IMR-90 (cell line): Measurements from ENCODE around the gene TSR3. TPM values are rescaled to one million over a fixed set of nuclear protein-coding genes. Genes with fewer than 3 reads are reported as not detected.

Experiments
- ATAC-seq: fragments of 200-7000 bp; cut with Tn5 transposase; 2 replicates; pipeline ENCODE4 v1.9.1; 2020; ENCODE audit warnings: low read depth, mild to moderate bottlenecking, moderate library complexity
- BruUV-seq: library from RNA; stranded (reverse); fragments of 400-500 nt; replicated peaks from 2 replicates; lab custom pipeline; 2021; lab: Mats Ljungman, UMichigan
- CTCF ChIA-PET: fragments of 300-600 bp; formaldehyde crosslinking; extraction: SDS; loops from one replicate; lab custom pipeline; 2021; ENCODE audit warnings: antibody characterized with exemption; lab: Yijun Ruan, JAX
- POLR2A ChIA-PET: fragments of 300-600 bp; sonication (Branson Sonifier 250); formaldehyde crosslinking; loops from one replicate; lab custom pipeline; 2022; ENCODE audit warnings: antibody characterized with exemption; ENCODE audit not compliant: unreplicated experiment; lab: Charles Lee
- DNase-seq: peaks from one replicate; pipeline ENCODE4 v3.0.0; 2013
- H2AFZ ChIP-seq: replicated peaks from 2 replicates; pipeline ENCODE3; 2013; ENCODE audit warnings: low read length, mild to moderate bottlenecking; ENCODE audit not compliant: poor library complexity
- H2AK5ac ChIP-seq: 2 replicates; pipeline ENCODE4 v1.6.1; 2013; ENCODE audit warnings: low read depth, low read length, inconsistent platforms
- H2AK9ac ChIP-seq: replicated peaks from 2 replicates; pipeline ENCODE3; 2013; ENCODE audit warnings: mild to moderate bottlenecking, low read depth, low read length, moderate library complexity; ENCODE audit not compliant: poor library complexity
- H2BK120ac ChIP-seq: 2 replicates; pipeline ENCODE4 v1.6.1; 2013; ENCODE audit warnings: low read depth, low read length, inconsistent platforms
- H2BK15ac ChIP-seq: 3 replicates; pipeline ENCODE4 v1.6.1; 2013; ENCODE audit warnings: low read depth, low read length, inconsistent platforms
- H2BK20ac ChIP-seq: 2 replicates; pipeline ENCODE4 v1.6.1; 2013; ENCODE audit warnings: low read depth, mild to moderate bottlenecking, inconsistent platforms, low read length, moderate library complexity
- H2BK5ac ChIP-seq: 2 replicates; pipeline ENCODE4 v1.6.1; 2013; ENCODE audit warnings: mild to moderate bottlenecking, low read depth, low read length, inconsistent platforms; ENCODE audit not compliant: poor library complexity, severe bottlenecking
- H3K14ac ChIP-seq: replicated peaks from 2 replicates; pipeline ENCODE4 v1.6.1; 2013; ENCODE audit warnings: low read depth, low read length, inconsistent platforms
- H3K18ac ChIP-seq: 2 replicates; pipeline ENCODE4 v1.6.1; 2013; ENCODE audit warnings: low read depth, low read length, control low read depth
- H3K23ac ChIP-seq: 2 replicates; pipeline ENCODE4 v1.6.1; 2013; ENCODE audit warnings: low read depth, low read length, inconsistent platforms
- H3K27ac ChIP-seq: 2 replicates; pipeline ENCODE4 v1.5.1; 2013; ENCODE audit warnings: mild to moderate bottlenecking, control low read depth, low read length; ENCODE audit not compliant: insufficient read depth
- H3K27me3 ChIP-seq: 2 replicates; pipeline ENCODE4 v1.6.1; 2013; ENCODE audit warnings: low read length; ENCODE audit not compliant: control insufficient read depth, insufficient read depth
- H3K36me3 ChIP-seq: 2 replicates; pipeline ENCODE4 v1.6.1; 2013; ENCODE audit warnings: low read length, mixed read lengths; ENCODE audit not compliant: control insufficient read depth, insufficient read depth
- H3K4ac ChIP-seq: 2 replicates; pipeline ENCODE4 v1.6.1; 2013; ENCODE audit warnings: low read depth, low read length, inconsistent platforms
- H3K4me1 ChIP-seq: 2 replicates; pipeline ENCODE4 v1.6.1; 2013; ENCODE audit warnings: low read length, mixed read lengths; ENCODE audit not compliant: control insufficient read depth, insufficient read depth
- H3K4me2 ChIP-seq: 2 replicates; pipeline ENCODE4 v1.6.1; 2013; ENCODE audit warnings: low read depth, mild to moderate bottlenecking, control low read depth, low read length, moderate library complexity
- H3K4me3 ChIP-seq: 2 replicates; pipeline ENCODE4 v1.5.1; 2013; ENCODE audit warnings: low read depth, mild to moderate bottlenecking, control low read depth, low read length, moderate library complexity; ENCODE audit not compliant: insufficient read depth
- H3K56ac ChIP-seq: 2 replicates; pipeline ENCODE4 v1.6.1; 2013; ENCODE audit warnings: low read length, inconsistent platforms; ENCODE audit not compliant: insufficient read depth; ENCODE audit errors: extremely low read depth
- H3K79me1 ChIP-seq, 2 experiments: 2 replicates each; pipeline ENCODE4 v1.6.1; 2013; ENCODE audit warnings: low read length in 2 of 2, inconsistent platforms in 1 of 2, low read depth in 1 of 2
- H3K9ac ChIP-seq: 2 replicates; pipeline ENCODE4 v1.6.1; 2013; ENCODE audit warnings: low read depth, low read length, control low read depth
- H3K9me1 ChIP-seq: 2 replicates; pipeline ENCODE4 v1.6.1; 2013; ENCODE audit warnings: low read length, inconsistent platforms; ENCODE audit not compliant: insufficient read depth
- H3K9me3 ChIP-seq: 2 replicates; pipeline ENCODE4 v1.6.1; 2013; ENCODE audit warnings: low read length; ENCODE audit not compliant: control insufficient read depth, insufficient read depth
- H4K20me1 ChIP-seq: 2 replicates; pipeline ENCODE4 v1.6.1; 2013; ENCODE audit warnings: low read length, inconsistent platforms; ENCODE audit not compliant: insufficient read depth
- H4K5ac ChIP-seq: 2 replicates; pipeline ENCODE4 v1.6.1; 2013; ENCODE audit warnings: mild to moderate bottlenecking, low read depth, low read length, control low read depth
- H4K8ac ChIP-seq, 2 experiments: 2 replicates each; pipeline ENCODE4 v1.6.1; 2013; ENCODE audit warnings: low read depth in 2 of 2, low read length in 2 of 2, control low read depth in 1 of 2, inconsistent platforms in 1 of 2
- H4K91ac ChIP-seq: 2 replicates; pipeline ENCODE4 v1.6.1; 2013; ENCODE audit warnings: low read depth, low read length, inconsistent platforms; ENCODE audit not compliant: insufficient read depth
- CTCF ChIP-seq: conservative IDR thresholded peaks from 2 replicates; pipeline ENCODE4 v1.5.1; 2012; ENCODE audit warnings: mild to moderate bottlenecking, low read depth, low read length, improper control_type of control experiment
- MAFK ChIP-seq: IDR thresholded peaks from 2 replicates; pipeline ENCODE4 v1.6.1; 2012; ENCODE audit warnings: low read depth, low read length, improper control_type of control experiment
- MAZ ChIP-seq: IDR thresholded peaks from 2 replicates; pipeline ENCODE4 v1.6.1; 2012; ENCODE audit warnings: low read depth, mild to moderate bottlenecking, low read length, improper control_type of control experiment, moderate library complexity, borderline replicate concordance
- POLR2A ChIP-seq: IDR thresholded peaks from 2 replicates; pipeline ENCODE4 v1.6.1; 2012; ENCODE audit warnings: mild to moderate bottlenecking, low read depth, low read length
- RAD21 ChIP-seq: IDR thresholded peaks from 2 replicates; pipeline ENCODE4 v1.6.1; 2012; ENCODE audit warnings: low read length, improper control_type of control experiment
- WGBS, 2 experiments: methylation state at CpG; one replicate each; pipeline versions ENCODE4 v1.1.5 to v1.1.7; 2013; ENCODE audit warnings: missing lambda C conversion rate in 2 of 2; ENCODE audit not compliant: insufficient read length in 1 of 2; ENCODE audit errors: extremely low coverage in 2 of 2; 5-methylcytosine and 5-hydroxymethylcytosine counted together
- dilution Hi-C: fragments of 300-500 bp; cut with HindIII; formaldehyde crosslinking; loops from one replicate; pipeline ENCODE4 v1.14.3; 2018; ENCODE audit warnings: low sequenced_read_pairs; ENCODE audit not compliant: unreplicated experiment
- in situ Hi-C: fragments of 300-500 bp; cut with MboI; formaldehyde crosslinking; loops from 3 replicates; pipeline ENCODE4 v1.14.3; 2019; ENCODE audit warnings: low sequenced_read_pairs, inconsistent platforms, mixed read lengths
- intact Hi-C: fragments of 100-400 bp; cut with micrococcal nuclease; formaldehyde crosslinking; loops from 2 replicates; pipeline ENCODE4 v1.10.0; 2022
- polyA plus RNA-seq, 3 experiments: library from polyadenylated mRNA; depleted of rRNA; stranded (reverse); fragments of >200 nt; gene quantifications; 2 replicates each; pipeline ENCODE4 v1.2.3, GENCODE V29; 2012; ENCODE audit warnings: low replicate concordance in 1 of 3
- total RNA-seq: library from RNA; depleted of rRNA; stranded (reverse); fragments of >200 nt; gene quantifications from 2 replicates; pipeline ENCODE4 v1.2.3, GENCODE V29; 2012

TSR3 gene
- total and polyA plus RNA-seq, 2 of the 4 experiments (the other 2 are of a cell fraction) = 38.0 to 52.9 TPM

- Histone ChIP-seq H2BK5ac (no peak overlapping the region), H3K18ac (no peak overlapping the region), H2BK20ac (no peak overlapping the region), H3K14ac (no peak overlapping the region), H4K5ac (no peak overlapping the region), H3K9me1 (peaks cover 6% of the 10 kb centered on the region; the same call in 1 of the 2 replicates), H2BK15ac (no peak overlapping the region), H3K9ac (no peak overlapping the region), H3K27me3 (no peaks in the 10 kb centered on the region), H4K8ac (no peak overlapping the region), H3K79me1 (peaks cover 10 to 56% of the 10 kb centered on the region in 2 experiments), H2BK120ac (no peak overlapping the region), H3K4ac (no peak overlapping the region), H4K20me1 (peaks cover 69% of the 10 kb centered on the region), H3K4me3 (no peak overlapping the region), H3K36me3 (peaks cover 85% of the 10 kb centered on the region), H3K23ac (no peak overlapping the region), H3K56ac (no peak overlapping the region), H2AK9ac (no peak overlapping the region), H2AFZ (peak overlapping the region; percentile 21), H2AK5ac (no peak overlapping the region), H4K91ac (no peak overlapping the region), H3K4me1 (no peaks in the 10 kb centered on the region), H3K9me3 (no peaks in the 10 kb centered on the region), H3K27ac (no peak overlapping the region), H3K4me2 (no peak overlapping the region)
- BruUV-seq = no TSS peak
- 95% methylated on average over 25 of the region's 33 CpGs; no CpG with 5 or more reads in 1 of the 2 experiments for WGBS, 2 experiments
- CTCF ChIA-PET = no interaction called here
- in situ Hi-C loops (no loop called here), intact Hi-C loops (no loop called here), dilution Hi-C loops (no loop called here)
- POLR2A ChIA-PET = no interaction called here
- no peak for DNase-seq
- ATAC-seq = no peak
- TF ChIP-seq CTCF (no peak), MAFK (no peak), POLR2A (no peak), MAZ (no peak), RAD21 (no peak)
Observed at GRCh38 chr16:1319041-1319440, 32.6 kb downstream of the TSR3 start.
